ENCODE data around the gene SORBS2.
A peak's percentile ranks its signal among the peaks of the same experiment; 100 is the strongest.
"Not testable (repeated sequence)": the region's sequence is repeated elsewhere in the genome, so short reads cannot be mapped to it uniquely, and the experiment has no call there.

SORBS2 gene, protein sequence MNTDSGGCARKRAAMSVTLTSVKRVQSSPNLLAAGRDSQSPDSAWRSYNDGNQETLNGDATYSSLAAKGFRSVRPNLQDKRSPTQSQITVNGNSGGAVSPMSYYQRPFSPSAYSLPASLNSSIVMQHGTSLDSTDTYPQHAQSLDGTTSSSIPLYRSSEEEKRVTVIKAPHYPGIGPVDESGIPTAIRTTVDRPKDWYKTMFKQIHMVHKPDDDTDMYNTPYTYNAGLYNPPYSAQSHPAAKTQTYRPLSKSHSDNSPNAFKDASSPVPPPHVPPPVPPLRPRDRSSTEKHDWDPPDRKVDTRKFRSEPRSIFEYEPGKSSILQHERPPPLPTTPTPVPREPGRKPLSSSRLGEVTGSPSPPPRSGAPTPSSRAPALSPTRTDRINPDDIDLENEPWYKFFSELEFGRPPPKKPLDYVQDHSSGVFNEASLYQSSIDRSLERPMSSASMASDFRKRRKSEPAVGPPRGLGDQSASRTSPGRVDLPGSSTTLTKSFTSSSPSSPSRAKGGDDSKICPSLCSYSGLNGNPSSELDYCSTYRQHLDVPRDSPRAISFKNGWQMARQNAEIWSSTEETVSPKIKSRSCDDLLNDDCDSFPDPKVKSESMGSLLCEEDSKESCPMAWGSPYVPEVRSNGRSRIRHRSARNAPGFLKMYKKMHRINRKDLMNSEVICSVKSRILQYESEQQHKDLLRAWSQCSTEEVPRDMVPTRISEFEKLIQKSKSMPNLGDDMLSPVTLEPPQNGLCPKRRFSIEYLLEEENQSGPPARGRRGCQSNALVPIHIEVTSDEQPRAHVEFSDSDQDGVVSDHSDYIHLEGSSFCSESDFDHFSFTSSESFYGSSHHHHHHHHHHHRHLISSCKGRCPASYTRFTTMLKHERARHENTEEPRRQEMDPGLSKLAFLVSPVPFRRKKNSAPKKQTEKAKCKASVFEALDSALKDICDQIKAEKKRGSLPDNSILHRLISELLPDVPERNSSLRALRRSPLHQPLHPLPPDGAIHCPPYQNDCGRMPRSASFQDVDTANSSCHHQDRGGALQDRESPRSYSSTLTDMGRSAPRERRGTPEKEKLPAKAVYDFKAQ (N-terminal part only)

DNA sequence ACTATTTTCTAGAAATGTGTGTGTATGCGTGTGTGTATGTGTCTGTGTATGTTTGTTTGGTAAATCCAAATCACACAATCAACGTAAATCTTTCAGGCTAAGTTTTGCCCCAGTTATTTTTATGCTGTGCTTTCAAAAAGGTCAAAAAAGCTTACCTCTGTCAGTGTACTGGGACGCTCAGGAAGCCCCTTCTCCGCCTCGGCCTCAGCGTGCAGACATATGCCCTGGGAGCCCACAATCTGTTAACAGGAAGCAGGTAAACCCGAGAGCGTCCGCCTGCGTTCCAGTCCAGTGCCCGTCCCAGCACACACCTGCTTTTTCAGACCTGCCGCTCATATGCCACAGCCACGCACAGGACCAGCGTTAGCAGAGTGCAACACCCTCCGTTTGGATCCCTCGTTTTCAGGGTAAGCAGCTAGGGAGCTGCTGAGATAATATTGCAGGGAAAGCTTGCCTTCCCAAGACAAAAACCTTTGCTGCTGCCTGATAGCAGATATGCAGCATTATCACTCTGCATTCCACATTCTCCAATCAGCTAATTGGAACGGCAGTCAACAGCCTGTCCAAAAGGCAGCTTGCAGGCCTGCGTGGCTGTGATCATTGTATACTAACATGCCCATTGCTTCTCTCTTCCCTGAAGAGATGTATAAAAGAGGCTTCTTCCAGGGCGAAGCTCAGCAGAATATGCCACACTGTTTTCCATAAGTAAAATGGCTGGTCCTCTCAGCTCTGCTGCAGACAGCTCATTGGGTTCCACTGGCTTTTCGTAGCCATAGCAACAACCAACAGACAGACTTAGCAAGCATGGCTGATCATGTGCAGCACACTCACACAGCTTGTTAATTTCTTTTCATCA, at the start of gene SORBS2:
Gene SORBS2 (minus strand): TSS at position 686 of the 856 bp plus-strand sequence. CDS start 121,623 bp downstream, outside the sequence.
- Histone ChIP-seq H3K27me3 (ENCODE audit: control insufficient read depth, insufficient read depth, low read length) (no peaks in the 10 kb centered on the region), H3K36me3 (ENCODE audit: control insufficient read depth, insufficient read depth, low read length) (no peaks in the 10 kb centered on the region), H3K9me3 (ENCODE audit: control insufficient read depth, low read length) (no peaks in the 10 kb centered on the region), H3K4me1 (ENCODE audit: control insufficient read depth, insufficient read depth, low read length) (peaks cover 11% of the 10 kb centered on the region), H3K4me3 (ENCODE audit: low read length) (peak within 1 kb of the TSS; percentile 71), H3K9ac (ENCODE audit: low read length) (peak within 1 kb of the TSS; percentile 79)

DNA sequence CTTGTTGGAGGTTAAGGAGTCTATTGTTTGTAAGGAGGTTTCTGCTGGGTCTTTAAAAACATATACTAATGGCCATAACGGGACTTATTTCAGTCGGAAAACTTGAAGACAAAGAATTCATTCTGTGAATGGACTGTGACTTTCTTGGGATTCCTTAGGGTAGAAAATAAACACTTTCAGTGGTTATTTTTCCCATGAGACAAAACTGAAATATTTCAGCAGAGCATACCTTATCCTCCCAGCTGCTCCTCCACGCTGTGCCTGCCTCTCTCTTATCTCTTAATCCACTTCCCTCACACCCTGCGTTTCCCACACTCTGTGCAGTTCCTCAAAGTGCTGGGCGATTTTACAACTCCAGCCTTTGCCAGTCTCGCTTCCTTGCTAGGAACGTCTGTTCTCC, 47.1 kb upstream of the SORBS2 start:
- Histone ChIP-seq H3K27me3 (ENCODE audit: control insufficient read depth, insufficient read depth, low read length) (no peaks in the 10 kb centered on the region), H3K9ac (ENCODE audit: low read length) (no peak overlapping the region), H3K9me3 (ENCODE audit: control insufficient read depth, low read length) (no peaks in the 10 kb centered on the region), H3K4me1 (ENCODE audit: control insufficient read depth, insufficient read depth, low read length) (peaks cover 5% of the 10 kb centered on the region), H3K4me3 (ENCODE audit: low read length) (no peak overlapping the region), H3K36me3 (ENCODE audit: control insufficient read depth, insufficient read depth, low read length) (no peaks in the 10 kb centered on the region)

DNA sequence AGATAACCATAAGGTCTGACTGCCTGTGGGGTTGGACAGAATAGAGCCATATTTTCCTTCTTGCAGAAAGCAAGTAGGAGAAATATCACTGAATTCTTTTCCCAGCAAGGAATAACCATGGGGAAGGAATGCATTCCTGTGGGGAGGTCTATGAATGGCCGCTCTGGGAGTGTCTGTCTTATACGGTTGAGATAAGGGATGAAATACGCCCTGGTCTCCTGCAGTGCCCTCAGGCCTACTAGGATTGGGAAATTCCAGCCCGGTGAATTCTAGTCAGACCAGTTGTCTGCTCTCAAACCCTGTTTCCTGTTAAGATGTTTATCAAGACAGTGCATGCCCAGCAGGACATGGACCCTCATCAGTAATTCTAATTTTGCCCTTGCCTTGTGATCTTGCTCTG, 45.6 kb upstream of the SORBS2 start:
- not testable (repeated sequence) for H3K9ac ChIP-seq (ENCODE audit: low read length); H3K4me1 ChIP-seq (ENCODE audit: control insufficient read depth, insufficient read depth, low read length); H3K9me3 ChIP-seq (ENCODE audit: control insufficient read depth, low read length); H3K4me3 ChIP-seq (ENCODE audit: low read length); H3K36me3 ChIP-seq (ENCODE audit: control insufficient read depth, insufficient read depth, low read length); H3K27me3 ChIP-seq (ENCODE audit: control insufficient read depth, insufficient read depth, low read length)

DNA sequence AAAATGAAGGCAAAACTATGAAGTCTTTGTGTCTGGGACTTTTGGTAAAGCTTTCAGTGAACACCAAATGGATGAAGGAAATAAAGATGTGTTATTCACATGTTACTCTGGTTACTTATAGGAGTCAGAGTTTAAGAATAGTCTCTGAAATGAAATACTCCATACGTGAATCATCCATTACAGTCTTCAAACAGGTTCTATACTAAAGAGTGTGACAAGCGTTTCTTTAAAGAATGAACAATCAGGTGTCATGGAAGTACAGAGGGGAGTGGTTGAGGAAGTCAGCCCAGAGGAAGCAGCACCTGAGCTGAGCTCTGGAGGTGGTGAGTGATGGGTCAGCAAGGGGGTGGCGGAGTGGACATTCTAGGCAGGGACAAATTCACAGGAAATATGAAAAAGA, 41.8 kb upstream of the SORBS2 start:
- Histone ChIP-seq H3K36me3 (ENCODE audit: control insufficient read depth, insufficient read depth, low read length) (no peaks in the 10 kb centered on the region), H3K4me3 (ENCODE audit: low read length) (no peak overlapping the region), H3K27me3 (ENCODE audit: control insufficient read depth, insufficient read depth, low read length) (no peaks in the 10 kb centered on the region), H3K9ac (ENCODE audit: low read length) (no peak overlapping the region), H3K9me3 (ENCODE audit: control insufficient read depth, low read length) (no peaks in the 10 kb centered on the region), H3K4me1 (ENCODE audit: control insufficient read depth, insufficient read depth, low read length) (no peaks in the 10 kb centered on the region)

DNA sequence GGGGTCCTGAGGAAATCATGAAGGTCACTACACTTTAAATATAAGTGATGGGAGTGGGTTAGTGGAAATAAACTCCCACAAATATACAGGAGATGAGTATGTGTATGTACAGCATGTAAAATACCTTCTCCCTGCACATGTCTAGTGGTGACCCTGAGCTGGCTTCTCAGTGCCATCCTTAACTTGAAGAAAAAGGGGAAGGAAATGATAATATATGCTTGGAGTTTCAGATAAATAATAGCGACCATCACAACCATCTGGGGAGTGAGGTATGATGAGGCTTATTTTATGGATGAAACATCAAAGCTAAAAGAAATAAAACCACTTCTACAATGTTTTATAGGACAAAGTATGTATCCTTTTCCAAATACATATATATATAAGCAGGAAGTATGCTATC, 41.0 kb upstream of the SORBS2 start:
- Histone ChIP-seq H3K9ac (ENCODE audit: low read length) (no peak overlapping the region), H3K4me3 (ENCODE audit: low read length) (no peak overlapping the region), H3K9me3 (ENCODE audit: control insufficient read depth, low read length) (no peaks in the 10 kb centered on the region), H3K4me1 (ENCODE audit: control insufficient read depth, insufficient read depth, low read length) (no peaks in the 10 kb centered on the region), H3K27me3 (ENCODE audit: control insufficient read depth, insufficient read depth, low read length) (no peaks in the 10 kb centered on the region), H3K36me3 (ENCODE audit: control insufficient read depth, insufficient read depth, low read length) (no peaks in the 10 kb centered on the region)

DNA sequence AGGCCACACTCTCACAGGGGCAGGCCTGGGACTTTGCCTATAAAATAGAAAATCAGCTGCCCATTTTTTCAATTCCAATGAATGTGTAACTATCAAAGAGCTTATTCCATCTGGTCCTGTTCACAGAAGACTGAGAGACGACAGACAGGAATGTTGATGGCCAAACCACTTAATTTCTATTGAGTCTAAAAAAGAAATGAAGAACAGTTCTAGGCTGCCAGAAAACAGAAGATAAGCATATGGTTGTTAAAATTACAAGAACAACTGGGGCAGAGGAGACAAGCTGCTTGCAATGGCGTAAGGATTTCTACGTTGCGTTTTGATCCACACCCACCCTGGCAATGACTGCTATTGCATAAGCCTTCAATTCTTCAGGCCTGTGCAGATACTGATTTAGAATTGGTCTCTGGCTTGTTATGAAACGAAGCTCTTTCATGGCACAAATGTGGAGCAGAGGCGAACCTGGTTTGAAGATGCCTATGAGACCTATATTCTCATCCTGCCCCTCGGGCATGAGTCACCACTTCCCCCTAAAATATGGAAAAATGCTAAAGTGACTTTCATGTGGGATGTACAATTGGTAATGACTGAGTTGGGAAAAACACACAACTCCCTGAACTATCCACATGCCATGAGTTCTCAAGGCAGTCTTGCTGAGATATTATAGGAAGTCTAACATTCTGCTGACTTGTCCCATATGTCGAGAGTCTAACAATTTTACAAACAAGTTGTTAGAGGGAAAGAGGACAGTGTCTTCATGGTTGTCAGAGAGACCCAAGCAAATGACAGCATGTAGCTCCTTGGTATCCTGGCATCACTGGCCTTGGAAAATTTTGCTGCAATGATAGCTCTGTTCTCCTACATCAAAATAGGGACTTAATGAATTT, 37.9 kb upstream of the SORBS2 start:
- Histone ChIP-seq H3K4me3 (ENCODE audit: low read length) (no peak overlapping the region), H3K9me3 (ENCODE audit: control insufficient read depth, low read length) (no peaks in the 10 kb centered on the region), H3K4me1 (ENCODE audit: control insufficient read depth, insufficient read depth, low read length) (no peaks in the 10 kb centered on the region), H3K36me3 (ENCODE audit: control insufficient read depth, insufficient read depth, low read length) (no peaks in the 10 kb centered on the region), H3K9ac (ENCODE audit: low read length) (no peak overlapping the region), H3K27me3 (ENCODE audit: control insufficient read depth, insufficient read depth, low read length) (no peaks in the 10 kb centered on the region)

DNA sequence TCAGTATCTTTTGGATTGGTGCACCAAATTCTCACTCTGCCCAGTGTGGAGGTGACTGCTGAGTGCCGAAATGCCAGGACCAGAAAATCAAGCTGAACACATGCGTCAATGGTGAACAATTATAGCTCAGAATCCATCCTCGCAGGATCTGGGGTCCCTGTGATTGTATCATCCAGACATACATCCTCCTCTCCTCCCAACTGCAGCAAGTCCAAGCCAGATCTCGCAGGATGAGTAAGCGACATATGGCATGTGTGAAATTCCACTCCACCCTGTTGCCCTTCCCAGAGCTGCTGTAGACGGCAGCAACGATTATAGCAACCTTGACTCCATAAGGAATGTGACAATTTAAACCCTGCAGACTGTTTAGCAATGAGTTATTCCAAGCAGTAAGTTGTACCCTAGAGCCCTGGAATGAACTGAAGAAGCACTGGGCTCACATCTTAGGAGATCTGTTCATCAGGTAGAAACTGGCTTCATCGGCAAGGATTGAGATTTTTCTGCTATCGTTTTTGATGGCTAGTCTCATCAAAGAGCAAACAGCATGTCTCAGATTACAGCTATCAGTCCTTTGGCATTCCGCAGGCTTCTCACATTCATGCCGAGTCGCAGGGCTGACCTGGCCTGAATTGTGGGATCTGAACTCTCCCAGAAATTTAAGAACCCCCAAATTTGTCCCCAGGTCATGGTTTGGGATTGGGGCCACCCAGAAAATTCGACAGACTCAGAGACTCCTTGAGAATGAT, 35.5 kb upstream of the SORBS2 start:
- Histone ChIP-seq H3K9me3 (ENCODE audit: control insufficient read depth, low read length) (no peaks in the 10 kb centered on the region), H3K9ac (ENCODE audit: low read length) (no peak overlapping the region), H3K36me3 (ENCODE audit: control insufficient read depth, insufficient read depth, low read length) (no peaks in the 10 kb centered on the region), H3K27me3 (ENCODE audit: control insufficient read depth, insufficient read depth, low read length) (no peaks in the 10 kb centered on the region), H3K4me1 (ENCODE audit: control insufficient read depth, insufficient read depth, low read length) (no peaks in the 10 kb centered on the region), H3K4me3 (ENCODE audit: low read length) (no peak overlapping the region)

DNA sequence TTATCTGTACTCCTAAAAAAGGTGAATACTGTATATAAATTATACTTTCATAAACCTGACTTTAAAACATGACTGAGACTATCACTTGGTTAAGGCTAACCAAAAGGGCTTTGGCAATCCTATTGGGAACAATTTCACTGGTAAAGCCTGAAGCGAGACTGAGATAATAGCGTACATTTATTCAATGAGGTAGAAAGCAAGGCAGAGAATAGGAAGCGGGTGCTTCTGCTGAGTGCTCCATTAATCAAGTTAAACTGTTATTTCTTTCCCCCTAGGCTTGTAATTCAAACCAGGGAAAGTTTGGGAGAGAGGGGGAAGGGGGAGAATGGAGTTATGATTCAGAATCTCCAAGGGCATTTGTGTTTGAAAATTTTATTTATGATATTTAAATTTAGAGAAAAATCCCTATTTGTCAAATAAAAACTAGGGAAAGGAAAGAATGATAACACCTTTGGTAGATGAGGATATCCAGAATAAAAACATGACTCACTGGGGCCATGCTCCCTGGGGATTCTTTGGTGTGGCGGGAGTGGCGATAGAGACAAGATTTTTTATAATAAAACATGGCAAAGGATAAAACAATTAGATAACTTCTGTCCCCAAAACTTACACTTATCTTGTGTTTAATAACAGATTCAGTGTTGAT, 34.6 kb upstream of the SORBS2 start:
- no peaks in the 10 kb centered on the region for H3K4me1 ChIP-seq (ENCODE audit: control insufficient read depth, insufficient read depth, low read length)
- no peaks in the 10 kb centered on the region for H3K27me3 ChIP-seq (ENCODE audit: control insufficient read depth, insufficient read depth, low read length)
- no peak overlapping the region for H3K9ac ChIP-seq (ENCODE audit: low read length)
- no peaks in the 10 kb centered on the region for H3K36me3 ChIP-seq (ENCODE audit: control insufficient read depth, insufficient read depth, low read length)
- H3K9me3 ChIP-seq (ENCODE audit: control insufficient read depth, low read length), result no peaks in the 10 kb centered on the region
- H3K4me3 ChIP-seq (ENCODE audit: low read length), result no peak overlapping the region

DNA sequence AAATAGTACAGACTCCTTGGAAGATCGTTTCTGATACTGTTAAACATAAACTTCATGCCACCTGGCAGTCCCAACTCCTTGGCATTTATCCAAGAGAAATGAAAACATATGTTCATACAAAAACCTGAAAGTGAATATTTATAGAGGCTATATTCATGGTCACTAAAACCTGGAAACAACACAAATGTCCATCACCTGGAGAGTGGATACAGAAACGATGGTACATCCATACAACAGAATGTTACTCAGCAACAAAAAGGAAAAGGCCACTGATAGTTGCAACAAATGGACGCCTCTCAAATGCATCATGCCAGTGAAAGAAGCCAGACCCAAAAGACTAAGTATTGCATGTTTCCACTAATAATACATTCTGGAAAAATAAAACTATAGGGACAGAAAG, 34.0 kb upstream of the SORBS2 start:
- Histone ChIP-seq H3K27me3 (ENCODE audit: control insufficient read depth, insufficient read depth, low read length) (no peaks in the 10 kb centered on the region), H3K9ac (ENCODE audit: low read length) (no peak overlapping the region), H3K4me1 (ENCODE audit: control insufficient read depth, insufficient read depth, low read length) (no peaks in the 10 kb centered on the region), H3K9me3 (ENCODE audit: control insufficient read depth, low read length) (no peaks in the 10 kb centered on the region), H3K36me3 (ENCODE audit: control insufficient read depth, insufficient read depth, low read length) (no peaks in the 10 kb centered on the region), H3K4me3 (ENCODE audit: low read length) (no peak overlapping the region)

DNA sequence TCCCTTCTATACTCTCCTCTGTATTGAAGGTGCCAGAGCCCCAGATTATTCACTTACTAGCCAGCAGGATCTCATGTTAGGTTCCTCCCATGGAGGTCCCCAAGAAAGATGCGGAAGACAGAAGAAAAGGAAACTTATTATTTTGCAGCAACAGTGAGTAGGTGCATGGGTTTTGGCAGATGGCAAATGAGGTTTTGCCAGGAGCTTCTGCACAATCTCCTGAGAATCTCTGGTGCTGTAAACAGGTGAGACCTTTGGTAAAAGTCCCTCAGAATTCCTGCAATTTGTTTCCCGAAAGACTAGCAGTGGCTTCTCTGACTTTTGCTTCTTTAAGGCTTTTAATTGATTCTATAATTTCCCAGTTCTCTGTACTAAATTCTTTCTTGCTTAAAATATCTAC, 29.5 kb upstream of the SORBS2 start:
- Histone ChIP-seq H3K4me3 (ENCODE audit: low read length) (no peak overlapping the region), H3K4me1 (ENCODE audit: control insufficient read depth, insufficient read depth, low read length) (peaks cover 19% of the 10 kb centered on the region), H3K9me3 (ENCODE audit: control insufficient read depth, low read length) (no peaks in the 10 kb centered on the region), H3K9ac (ENCODE audit: low read length) (no peak overlapping the region), H3K27me3 (ENCODE audit: control insufficient read depth, insufficient read depth, low read length) (no peaks in the 10 kb centered on the region), H3K36me3 (ENCODE audit: control insufficient read depth, insufficient read depth, low read length) (no peaks in the 10 kb centered on the region)
